NCI-H82 treated with DMSO at 0.1 percent for 48 hours (cell line): ENCODE measurements around the gene CSAG2.
"Not testable (repeated sequence)": the region's sequence is repeated elsewhere in the genome, so short reads cannot be mapped to it uniquely, and the experiment has no call there.

Experiments used
- DNase-seq: peaks from one replicate; lab custom pipeline; 2025; ENCODE audit not compliant: unreplicated experiment; lab: John Stamatoyannopoulos, UW

The CSAG2 gene

GRCh38 chrX:152709173-152709572 lies at the start of gene CSAG2:
CSAG2 (minus strand) TSS chrX:152709273; CDS start chrX:152709112, 161 bp downstream.
- not testable (repeated sequence) for DNase-seq

DNA sequence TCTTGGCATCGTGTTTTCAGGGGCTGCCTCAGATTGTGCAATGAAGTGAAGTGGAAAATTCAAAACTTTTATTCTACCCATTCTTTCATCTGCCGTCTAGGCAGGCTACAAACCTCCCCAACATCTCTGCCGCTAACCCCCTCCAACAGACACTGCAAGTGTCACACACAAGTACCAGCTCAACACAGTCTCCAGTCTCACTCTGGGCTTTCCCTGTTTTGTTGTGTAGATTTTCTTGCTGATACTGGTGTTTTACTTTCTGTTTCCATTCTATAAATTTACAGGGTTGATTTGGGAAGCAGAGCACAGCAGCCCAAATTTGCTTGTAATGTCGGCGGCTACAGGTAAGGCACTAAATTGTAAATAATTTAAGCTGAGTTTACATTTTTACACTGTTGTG lies 45.8 kb upstream of the CSAG2 start:
- DNase-seq: not testable (repeated sequence)

GRCh38 chrX:152753686-152754650 lies 44.9 kb upstream of the CSAG2 start, which contains the start of gene MAGEA2:
MAGEA2 (minus strand) TSS chrX:152753842; CDS start chrX:152751363, 2,479 bp downstream.
- not testable (repeated sequence) for DNase-seq

- no peak for DNase-seq
Observed at GRCh38 chrX:152738560-152738959, 29.5 kb upstream of the CSAG2 start.

GRCh38 chrX:152736528-152736927 lies 27.5 kb upstream of the CSAG2 start:
- not testable (repeated sequence) for DNase-seq

GRCh38 chrX:152735860-152736511 lies 26.9 kb upstream of the CSAG2 start:
- DNase-seq: no peak

- no peak for DNase-seq
Observed at GRCh38 chrX:152735101-152735500, 26.0 kb upstream of the CSAG2 start.

DNA sequence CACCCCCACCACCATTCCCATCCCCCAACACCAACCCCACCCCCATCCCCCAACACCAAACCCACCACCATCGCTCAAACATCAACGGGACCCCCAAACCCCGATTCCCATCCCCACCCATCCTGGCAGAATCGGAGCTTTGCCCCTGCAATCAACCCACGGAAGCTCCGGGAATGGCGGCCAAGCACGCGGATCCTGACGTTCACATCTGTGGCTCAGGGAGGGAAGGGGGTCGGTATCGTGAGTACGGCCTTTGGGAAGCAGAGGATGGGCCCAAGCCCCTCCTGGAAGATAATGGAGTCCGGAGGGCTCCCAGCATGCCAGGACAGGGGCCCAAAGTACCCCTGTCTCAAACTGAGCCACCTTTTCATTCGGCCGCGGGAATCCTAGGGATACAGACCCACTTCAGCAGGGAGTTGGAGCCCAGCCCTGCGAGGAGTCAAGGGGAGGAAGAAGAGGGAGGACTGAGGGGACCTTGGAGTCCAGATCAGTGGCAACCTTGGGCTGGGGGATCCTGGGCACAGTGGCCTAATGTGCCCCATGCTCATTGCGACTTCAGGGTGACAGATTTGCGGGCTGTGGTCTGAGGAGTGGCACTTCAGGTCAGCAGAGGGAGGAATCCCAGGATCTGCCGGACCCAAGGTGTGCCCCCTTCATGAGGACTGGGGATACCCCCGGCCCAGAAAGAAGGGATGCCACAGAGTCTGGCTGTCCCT lies 25.2 kb upstream of the CSAG2 start:
- DNase-seq: not testable (repeated sequence)

GRCh38 chrX:152733261-152733975 lies 24.3 kb upstream of the CSAG2 start, which contains the start of the genes CSAG1 and MAGEA12:
CSAG1 (minus strand) TSS chrX:152733721; CDS start chrX:152732460, 1,261 bp downstream.
MAGEA12 (plus strand) TSS chrX:152733757; CDS start chrX:152736162, 2,405 bp downstream.
- peak; percentile 56 for DNase-seq

GRCh38 chrX:152725409-152725808 lies 16.3 kb upstream of the CSAG2 start:
- no peak for DNase-seq

DNA sequence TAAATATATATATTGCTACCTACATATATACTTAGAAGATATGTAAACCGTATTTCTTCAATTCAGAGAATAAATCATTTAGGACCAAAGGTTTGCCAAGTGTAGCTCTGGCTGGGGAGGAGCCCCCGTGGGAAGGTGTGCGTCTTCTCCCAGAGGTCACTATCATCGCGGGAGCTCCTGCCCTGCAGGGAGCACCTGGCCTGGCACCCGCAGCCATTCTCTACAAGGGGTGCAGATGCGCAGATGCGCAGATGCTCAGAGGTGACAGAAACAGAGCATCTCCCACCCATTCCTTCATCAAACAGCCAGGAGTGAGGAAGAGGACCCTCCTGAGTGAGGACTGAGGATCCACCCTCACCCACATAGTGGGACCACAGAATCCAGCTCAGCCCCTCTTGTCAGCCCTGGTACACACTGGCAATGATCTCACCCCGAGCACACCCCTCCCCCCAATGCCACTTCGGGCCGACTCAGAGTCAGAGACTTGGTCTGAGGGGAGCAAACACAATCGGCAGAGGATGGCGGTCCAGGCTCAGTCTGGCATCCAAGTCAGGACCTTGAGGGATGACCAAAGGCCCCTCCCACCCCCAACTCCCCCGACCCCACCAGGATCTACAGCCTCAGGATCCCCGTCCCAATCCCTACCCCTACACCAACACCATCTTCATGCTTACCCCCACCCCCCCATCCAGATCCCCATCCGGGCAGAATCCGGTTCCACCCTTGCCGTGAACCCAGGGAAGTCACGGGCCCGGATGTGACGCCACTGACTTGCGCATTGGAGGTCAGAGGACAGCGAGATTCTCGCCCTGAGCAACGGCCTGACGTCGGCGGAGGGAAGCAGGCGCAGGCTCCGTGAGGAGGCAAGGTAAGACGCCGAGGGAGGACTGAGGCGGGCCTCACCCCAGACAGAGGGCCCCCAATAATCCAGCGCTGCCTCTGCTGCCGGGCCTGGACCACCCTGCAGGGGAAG lies 5.0 kb upstream of the CSAG2 start, which contains the start of gene MAGEA2B:
Gene MAGEA2B (plus strand): TSS at position 814 of the 973 bp plus-strand sequence. CDS start 2,479 bp downstream, outside the sequence.
- DNase-seq: not testable (repeated sequence)

DNA sequence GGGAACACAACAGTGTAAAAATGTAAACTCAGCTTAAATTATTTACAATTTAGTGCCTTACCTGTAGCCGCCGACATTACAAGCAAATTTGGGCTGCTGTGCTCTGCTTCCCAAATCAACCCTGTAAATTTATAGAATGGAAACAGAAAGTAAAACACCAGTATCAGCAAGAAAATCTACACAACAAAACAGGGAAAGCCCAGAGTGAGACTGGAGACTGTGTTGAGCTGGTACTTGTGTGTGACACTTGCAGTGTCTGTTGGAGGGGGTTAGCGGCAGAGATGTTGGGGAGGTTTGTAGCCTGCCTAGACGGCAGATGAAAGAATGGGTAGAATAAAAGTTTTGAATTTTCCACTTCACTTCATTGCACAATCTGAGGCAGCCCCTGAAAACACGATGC lies 4.1 kb upstream of the CSAG2 start:
- not testable (repeated sequence) for DNase-seq

DNA sequence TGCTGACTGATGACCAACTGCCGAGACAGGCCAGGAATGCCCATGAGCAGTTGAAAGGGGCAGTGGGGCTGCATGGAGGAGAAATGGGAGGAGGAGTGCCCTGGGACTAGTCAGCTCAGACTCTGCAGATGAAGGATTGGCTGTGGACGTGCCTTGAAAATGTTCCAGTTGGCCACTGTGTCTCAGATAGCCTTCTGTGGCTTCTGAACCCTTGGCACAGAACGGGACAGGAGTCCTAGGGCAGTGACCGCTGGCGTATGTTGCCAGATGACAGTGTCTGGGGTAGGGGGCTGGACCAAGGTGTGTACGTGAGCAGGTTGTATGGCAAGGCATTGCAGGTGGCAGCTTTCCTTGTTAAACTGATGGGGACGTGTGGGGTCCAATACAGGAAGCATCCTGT lies 2.6 kb downstream of the CSAG2 start:
- DNase-seq: not testable (repeated sequence)

DNA sequence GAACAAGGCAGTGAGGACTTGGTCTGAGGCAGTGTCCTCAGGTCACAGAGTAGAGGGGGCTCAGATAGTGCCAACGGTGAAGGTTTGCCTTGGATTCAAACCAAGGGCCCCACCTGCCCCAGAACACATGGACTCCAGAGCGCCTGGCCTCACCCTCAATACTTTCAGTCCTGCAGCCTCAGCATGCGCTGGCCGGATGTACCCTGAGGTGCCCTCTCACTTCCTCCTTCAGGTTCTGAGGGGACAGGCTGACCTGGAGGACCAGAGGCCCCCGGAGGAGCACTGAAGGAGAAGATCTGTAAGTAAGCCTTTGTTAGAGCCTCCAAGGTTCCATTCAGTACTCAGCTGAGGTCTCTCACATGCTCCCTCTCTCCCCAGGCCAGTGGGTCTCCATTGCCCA lies 8.7 kb downstream of the CSAG2 start:
- DNase-seq: not testable (repeated sequence)

DNA sequence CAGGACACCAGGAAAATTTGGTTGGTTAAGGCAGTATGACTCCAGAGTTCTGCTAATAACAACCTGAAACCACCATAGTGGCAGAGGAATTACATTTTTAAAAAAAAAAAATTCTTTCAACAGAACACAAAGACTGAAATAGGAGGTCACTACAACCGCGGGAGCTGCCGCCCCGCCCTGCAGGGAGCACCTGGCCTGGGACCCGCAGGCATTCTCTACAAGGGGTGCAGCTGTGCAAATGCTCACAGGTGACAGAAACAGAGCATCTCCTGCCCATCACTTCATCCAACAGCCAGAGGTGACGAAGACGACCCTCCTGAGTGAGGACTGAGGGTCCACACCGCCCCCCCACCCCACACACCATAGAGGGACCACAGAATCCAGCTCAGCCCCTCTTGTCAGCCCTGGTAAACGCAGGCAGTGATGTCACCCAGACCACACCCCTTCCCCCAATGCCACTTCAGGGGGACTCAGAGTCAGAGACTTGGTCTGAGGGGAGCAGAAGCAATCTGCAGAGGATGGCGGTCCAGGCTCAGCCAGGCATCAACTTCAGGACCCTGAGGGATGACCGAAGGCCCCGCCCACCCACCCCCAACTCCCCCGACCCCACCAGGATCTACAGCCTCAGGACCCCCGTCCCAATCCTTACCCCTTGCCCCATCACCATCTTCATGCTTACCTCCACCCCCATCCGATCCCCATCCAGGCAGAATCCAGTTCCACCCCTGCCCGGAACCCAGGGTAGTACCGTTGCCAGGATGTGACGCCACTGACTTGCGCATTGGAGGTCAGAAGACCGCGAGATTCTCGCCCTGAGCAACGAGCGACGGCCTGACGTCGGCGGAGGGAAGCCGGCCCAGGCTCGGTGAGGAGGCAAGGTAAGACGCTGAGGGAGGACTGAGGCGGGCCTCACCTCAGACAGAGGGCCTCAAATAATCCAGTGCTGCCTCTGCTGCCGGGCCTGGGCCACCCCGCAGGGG lies 10.8 kb downstream of the CSAG2 start, which contains the start of gene MAGEA3:
Gene MAGEA3 (plus strand): TSS at position 843 of the 980 bp plus-strand sequence. CDS start 2,039 bp downstream, outside the sequence.
- not testable (repeated sequence) for DNase-seq

DNA sequence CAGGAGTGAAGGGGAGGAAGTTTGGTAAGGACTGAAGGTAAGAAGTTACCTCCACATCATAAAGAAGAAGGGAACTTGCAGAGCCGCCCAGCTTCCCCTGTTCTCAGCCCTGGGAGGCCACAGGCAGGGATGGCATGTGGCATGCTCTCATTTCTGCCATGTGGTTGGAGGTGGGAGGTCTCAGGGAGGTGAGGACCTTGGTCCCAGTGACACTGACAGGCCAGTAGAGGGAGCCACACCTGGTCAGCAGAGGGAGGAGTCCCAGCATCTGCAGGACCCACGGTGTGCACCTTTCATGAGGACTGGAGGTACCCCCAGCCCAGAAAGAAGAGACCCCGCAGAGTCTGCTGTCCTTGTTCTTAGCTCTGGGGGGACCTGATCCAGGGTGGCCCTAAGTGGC lies 28.1 kb downstream of the CSAG2 start:
- not testable (repeated sequence) for DNase-seq

GRCh38 chrX:152674652-152675051 lies 34.4 kb downstream of the CSAG2 start:
- not testable (repeated sequence) for DNase-seq

GRCh38 chrX:152674135-152674534 lies 34.9 kb downstream of the CSAG2 start:
- no peak for DNase-seq
